Measurements from ENCODE around the gene DMRTB1.
"Not testable (repeated sequence)": the region's sequence is repeated elsewhere in the genome, so short reads cannot be mapped to it uniquely, and the experiment has no call there.

Gene DMRTB1

GRCh38 chr1:53459321-53460175 is at the start of gene DMRTB1:
Gene DMRTB1 (plus strand): TSS chr1:53459399. CDS start chr1:53459454, 55 bp downstream.
- DNase-seq (ENCODE audit: low read depth, low spot score) = no peak

- DNase-seq (ENCODE audit: low read depth, low spot score) = no peak
Observed at GRCh38 chr1:53409695-53410094, 49.5 kb upstream of the DMRTB1 start.

GRCh38 chr1:53410100-53410541 is 49.1 kb upstream of the DMRTB1 start:
- no peak for DNase-seq (ENCODE audit: low read depth, low spot score)

GRCh38 chr1:53410701-53411100 is 48.5 kb upstream of the DMRTB1 start:
- no peak for DNase-seq (ENCODE audit: low read depth, low spot score)

- DNase-seq (ENCODE audit: low read depth, low spot score) = no peak
Observed at GRCh38 chr1:53411541-53412152, 47.6 kb upstream of the DMRTB1 start.

GRCh38 chr1:53412285-53413174 is 46.7 kb upstream of the DMRTB1 start:
- DNase-seq (ENCODE audit: low read depth, low spot score) = no peak

GRCh38 chr1:53413175-53414001 is 45.8 kb upstream of the DMRTB1 start:
- no peak for DNase-seq (ENCODE audit: low read depth, low spot score)

GRCh38 chr1:53414632-53415031 is 44.6 kb upstream of the DMRTB1 start:
- DNase-seq (ENCODE audit: low read depth, low spot score) = no peak

- DNase-seq (ENCODE audit: low read depth, low spot score) = no peak
Observed at GRCh38 chr1:53415432-53415831, 43.8 kb upstream of the DMRTB1 start.

- no peak for DNase-seq (ENCODE audit: low read depth, low spot score)
Observed at GRCh38 chr1:53416269-53416813, 42.9 kb upstream of the DMRTB1 start.

- no peak for DNase-seq (ENCODE audit: low read depth, low spot score)
Observed at GRCh38 chr1:53417074-53417511, 42.1 kb upstream of the DMRTB1 start.

GRCh38 chr1:53419034-53419433 is 40.2 kb upstream of the DMRTB1 start:
- no peak for DNase-seq (ENCODE audit: low read depth, low spot score)

- DNase-seq (ENCODE audit: low read depth, low spot score) = no peak
Observed at GRCh38 chr1:53420341-53420740, 38.9 kb upstream of the DMRTB1 start.

GRCh38 chr1:53421208-53421607 is 38.0 kb upstream of the DMRTB1 start:
- DNase-seq (ENCODE audit: low read depth, low spot score) = no peak

GRCh38 chr1:53430261-53430660 is 28.9 kb upstream of the DMRTB1 start:
- DNase-seq (ENCODE audit: low read depth, low spot score) = no peak

- DNase-seq (ENCODE audit: low read depth, low spot score) = peak; percentile 99
Observed at GRCh38 chr1:53430779-53431178, 28.4 kb upstream of the DMRTB1 start.

- DNase-seq (ENCODE audit: low read depth, low spot score) = no peak
Observed at GRCh38 chr1:53431244-53431643, 28.0 kb upstream of the DMRTB1 start.

GRCh38 chr1:53431805-53432565 is 27.2 kb upstream of the DMRTB1 start:
- DNase-seq (ENCODE audit: low read depth, low spot score) = no peak

GRCh38 chr1:53432611-53433010 is 26.6 kb upstream of the DMRTB1 start:
- DNase-seq (ENCODE audit: low read depth, low spot score) = no peak

- not testable (repeated sequence) for DNase-seq (ENCODE audit: low read depth, low spot score)
Observed at GRCh38 chr1:53434405-53435007, 24.7 kb upstream of the DMRTB1 start.

Measured in iPS DF 19.7 (cell line).